GM21381 (cell line): ENCODE data around the gene LGALS1.
"Not testable (repeated sequence)": the region's sequence is repeated elsewhere in the genome, so short reads cannot be mapped to it uniquely, and the experiment has no call there.

Source experiments
- ATAC-seq: cut with Tn5 transposase; IDR thresholded peaks from one replicate; pipeline ENCODE4 v1.9.1; 2021; ENCODE audit warnings: mild to moderate bottlenecking, moderate library complexity; ENCODE audit not compliant: unreplicated experiment

The LGALS1 gene

DNA sequence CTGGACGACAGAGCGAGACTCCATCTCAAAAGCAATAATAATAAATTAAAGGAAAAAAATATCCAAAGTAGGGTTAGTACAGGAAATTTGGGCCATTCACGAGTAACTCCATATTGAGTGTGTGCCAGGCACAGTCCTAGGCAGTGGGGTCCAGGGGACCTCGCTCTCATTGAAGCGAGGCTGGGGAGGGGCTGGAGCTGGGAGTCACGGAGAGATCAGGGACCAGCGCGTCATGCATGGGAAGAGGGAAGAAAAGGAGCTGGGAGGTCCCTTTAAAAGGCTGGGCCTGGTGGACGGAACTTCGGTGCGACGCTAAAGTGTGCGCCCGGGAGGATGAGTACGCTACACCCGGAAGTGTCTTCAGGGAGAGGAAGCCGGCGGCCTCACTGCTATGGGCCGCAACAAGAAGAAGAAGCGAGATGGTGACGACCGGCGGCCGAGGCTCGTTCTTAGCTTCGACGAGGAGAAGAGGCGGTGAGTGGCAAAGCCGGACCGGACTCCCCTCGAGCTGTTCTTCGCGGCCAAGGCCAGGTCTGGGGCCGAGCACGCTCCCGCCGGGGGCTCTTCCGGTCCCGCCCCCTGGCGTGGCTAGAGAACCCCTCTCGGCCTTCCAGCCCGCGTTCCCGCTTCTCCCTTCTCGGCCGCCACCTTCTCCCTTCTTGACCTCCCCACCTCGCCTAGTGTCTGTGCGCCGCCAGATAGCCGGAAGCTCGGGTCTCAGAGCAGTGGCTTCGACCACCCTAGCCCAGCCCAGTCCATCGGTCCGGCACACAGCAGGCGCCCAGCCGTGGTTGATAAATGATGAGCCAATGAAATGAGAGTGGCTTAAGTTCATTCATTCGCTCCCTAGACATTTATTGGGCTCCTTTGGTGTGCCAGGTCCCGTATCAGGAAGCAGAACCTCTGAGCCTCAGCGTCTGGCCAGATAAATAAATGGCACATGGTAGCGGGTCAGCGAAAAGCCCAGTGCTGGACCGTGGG is 10.9 kb downstream of the LGALS1 start, which contains the start of gene NOL12:
NOL12 (plus strand) TSS at position 342 of the 981 bp plus-strand sequence; CDS start at position 392, 50 bp downstream.
- peak; percentile 78 for ATAC-seq

DNA sequence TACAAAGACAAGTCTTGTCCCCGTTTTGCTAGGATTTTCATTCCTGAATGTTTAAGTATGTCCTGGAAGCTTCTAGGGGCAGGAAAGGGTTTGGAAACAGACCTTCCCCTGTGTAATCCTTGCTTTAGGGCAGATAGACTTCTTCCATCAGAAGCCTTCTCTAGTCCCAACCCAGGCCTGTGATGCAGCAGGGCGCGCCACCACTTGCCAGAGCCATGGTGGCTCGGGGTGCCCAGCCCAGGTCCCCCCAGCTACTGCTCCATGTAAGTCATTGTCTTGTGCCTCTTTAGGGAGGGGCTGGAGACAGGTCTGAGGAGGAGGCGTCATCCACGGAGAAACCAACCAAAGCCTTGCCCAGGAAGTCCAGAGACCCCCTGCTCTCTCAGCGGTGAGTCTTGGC is 15.0 kb downstream of the LGALS1 start:
- no peak for ATAC-seq

DNA sequence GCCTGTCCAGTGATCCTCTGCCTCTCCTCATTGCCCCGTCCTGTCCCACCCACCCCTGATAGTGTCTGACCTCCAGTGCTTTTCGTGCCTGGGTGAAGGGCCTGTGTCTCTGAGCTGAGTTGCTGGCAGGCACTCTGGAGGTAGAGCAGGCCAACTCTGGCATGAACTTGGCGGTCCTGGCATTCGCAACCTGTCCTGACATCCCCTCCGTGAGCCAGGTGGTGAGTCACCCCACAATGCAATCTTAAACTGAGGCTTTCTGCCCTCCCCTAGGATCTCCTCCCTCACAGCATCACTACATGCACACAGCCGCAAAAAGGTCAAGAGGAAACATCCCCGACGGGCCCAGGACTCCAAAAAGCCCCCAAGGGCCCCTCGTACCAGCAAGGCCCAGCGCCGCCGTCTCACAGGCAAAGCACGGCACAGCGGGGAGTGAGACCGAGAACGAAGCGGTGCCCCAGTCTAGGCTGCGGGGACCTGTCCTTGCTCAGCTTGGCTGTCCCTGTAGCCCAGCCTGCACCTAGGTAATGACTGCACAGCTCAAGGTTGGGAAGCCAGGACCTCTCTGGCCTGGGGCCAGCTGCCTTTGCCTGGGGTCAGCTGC is 15.6 kb downstream of the LGALS1 start:
- ATAC-seq = no peak

DNA sequence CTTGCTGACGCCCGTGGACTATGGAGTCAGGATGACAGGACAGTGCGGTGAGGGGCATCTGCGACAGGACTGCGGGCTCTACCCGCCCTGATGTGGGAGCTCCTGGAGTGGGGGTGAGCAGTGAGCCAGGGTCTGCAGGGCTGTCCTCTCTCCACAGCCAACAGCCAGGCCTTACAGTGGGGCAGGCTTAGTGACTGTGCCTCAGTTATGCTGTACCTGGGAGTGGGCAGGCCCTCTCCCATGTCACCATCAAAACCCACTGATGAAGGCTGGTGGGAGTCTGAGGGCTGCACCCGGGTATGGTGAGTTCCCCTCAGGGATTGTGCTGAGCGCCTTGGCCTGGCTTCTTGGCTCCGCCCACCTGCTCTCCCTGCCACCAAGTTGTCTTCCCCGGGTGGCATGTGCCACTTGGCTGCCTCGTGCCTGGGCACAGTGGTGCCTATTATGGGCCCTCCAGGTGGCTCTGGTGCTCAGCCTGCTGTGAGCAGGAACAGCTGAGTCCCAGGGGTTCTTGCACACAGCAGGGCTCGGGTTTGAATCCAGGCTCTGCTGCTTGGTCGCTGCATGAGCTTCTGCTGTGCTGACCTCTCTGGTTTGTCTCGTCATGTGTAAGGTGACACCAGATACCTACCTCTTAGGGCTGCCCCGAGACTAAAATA is 17.3 kb downstream of the LGALS1 start:
- no peak for ATAC-seq

DNA sequence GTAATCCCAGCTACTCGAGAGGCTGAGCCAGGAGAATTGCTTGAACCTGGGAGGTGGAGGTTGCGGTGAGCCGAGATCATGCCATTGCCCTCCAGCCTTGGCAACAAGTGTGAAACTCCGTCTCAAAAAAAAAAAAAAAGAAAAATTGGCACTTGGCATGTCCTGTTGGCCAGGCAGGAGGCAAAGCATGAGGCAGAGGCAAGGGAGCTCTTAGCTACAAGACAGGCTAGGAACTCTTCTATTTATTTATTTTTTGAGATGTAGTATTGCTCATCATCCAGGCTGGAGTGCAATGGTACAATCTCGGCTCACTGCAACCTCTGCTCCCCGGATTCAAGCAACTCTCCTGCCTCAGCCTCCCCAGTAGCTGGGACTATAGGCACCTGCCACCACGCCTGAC is 18.7 kb downstream of the LGALS1 start:
- not testable (repeated sequence) for ATAC-seq

DNA sequence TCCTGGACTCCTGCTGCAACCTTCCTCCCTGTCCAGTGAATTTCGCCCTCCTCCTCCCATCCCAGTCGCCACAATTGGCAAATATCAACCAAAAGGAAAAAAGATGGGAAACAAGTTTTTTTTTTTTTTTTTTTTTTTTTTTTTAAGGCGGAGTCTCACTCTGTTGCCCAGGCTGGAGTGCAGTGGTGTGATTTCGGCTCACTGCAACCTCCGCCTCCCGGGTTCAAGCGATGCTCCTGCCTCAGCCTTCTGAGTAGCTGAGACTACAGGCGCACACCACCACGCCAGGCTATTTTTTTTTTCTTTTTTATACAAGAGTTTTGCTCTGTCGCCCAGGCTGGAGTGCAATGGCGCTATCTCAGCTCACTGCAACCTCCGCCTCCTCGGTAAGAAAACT is 20.8 kb downstream of the LGALS1 start:
- ATAC-seq = not testable (repeated sequence)

DNA sequence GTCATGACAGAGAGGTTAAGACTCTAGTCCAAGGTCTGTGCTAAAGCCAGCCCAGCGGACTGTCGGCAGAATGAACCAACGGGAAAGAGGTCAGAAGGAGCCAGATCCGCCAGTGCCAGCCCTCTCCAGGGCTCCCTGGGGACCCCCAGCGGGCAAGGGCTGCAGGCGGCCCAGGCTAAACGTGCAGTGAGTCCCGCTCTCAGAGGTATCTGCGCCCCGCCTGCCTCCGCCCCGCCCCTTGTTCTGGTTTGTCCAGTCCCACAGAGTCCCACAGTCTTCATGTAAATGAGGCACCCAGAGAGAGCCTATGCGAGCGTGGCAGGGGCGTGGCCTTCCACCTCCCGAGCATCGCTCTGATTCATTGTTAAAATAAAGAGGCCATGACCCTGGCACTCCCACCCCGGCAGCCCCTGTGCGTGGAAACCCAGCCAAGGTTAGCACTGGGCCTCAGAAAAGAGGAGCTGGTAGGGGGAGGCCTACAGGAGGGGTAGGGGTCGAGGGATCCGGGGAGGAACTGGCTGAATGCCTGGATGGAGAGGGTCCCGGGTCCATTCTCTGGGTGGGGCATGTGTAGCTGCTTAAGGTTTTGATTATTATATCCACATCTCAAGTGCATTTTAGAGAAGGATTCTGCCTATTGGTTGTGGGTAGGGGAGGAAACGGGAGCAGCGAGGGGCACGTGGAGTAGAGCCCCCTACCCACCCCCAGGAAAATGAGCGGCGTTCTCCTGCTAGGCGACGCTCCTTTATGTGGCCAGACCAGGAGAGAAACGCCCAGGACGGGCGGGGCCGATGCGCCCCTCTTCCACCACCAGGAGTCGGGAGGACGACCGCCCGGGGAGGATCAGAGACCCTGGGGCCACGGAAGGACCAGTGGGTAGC is 21.5 kb downstream of the LGALS1 start, which contains the start of gene TRIOBP:
TRIOBP (plus strand) TSS at position 392 of the 881 bp plus-strand sequence. CDS start 4,318 bp downstream, outside the sequence.
- ATAC-seq = peak; percentile 80

DNA sequence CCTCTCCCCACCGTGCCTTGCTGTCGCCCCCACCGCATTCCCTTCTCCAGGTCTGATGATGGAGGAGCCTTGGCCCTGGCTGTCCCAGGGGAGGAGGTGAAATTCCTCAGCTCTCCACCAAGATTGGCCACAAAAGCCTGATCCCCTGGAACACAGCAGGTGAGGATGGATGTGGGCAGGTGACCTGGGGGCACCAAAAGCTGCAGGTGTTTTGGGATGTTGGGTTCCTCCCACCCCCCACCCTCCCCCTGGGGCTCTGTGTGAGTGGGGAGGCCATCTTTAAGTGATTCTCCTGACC is 22.1 kb downstream of the LGALS1 start:
- no peak for ATAC-seq

DNA sequence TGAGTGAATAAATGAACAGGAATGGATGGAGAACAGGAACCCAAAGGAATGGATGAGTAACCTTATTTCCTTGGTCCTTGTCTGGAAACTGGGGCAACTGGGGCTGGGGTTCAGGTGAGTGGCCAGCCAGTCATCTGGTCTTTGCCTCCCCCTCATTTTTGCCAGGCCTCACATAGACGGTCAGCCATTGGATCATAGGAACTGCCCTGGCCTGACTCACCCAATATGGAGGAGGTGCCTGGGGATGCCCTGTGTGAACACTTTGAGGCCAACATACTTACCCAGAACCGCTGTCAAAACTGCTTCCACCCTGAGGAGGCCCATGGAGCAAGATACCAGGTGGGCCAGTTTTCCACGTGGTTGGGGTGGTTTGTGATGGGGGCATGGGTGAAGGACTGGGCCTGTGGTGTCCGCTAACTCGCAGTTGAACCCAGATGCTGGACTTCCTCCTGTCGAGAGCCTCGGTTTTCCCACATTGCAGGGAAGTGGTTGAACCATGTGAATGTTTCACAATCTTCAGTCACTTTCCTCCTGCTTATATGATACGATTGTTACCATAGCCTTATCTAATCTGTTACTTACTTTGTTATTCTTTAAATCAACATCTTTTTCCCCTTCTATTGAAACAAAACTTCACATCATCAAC is 25.8 kb downstream of the LGALS1 start:
- no peak for ATAC-seq

DNA sequence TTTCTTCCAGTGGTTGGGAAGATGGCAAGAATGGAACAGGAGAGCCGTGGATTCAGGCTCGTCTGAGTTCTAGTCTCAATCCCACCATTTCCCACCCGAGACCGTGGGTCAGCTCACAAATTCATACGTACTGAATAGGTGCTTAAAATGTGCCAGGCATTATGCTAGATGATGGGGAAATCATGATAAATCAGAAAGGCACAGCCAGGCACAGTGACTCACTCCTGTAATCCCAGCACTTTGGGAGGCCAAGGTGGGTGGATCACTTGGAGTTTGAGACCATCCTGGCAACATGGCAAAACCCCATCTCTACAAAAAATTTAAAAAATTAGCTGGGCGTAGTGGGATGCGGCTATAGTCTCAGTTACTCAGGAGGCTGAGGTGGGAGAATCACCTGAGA is 28.5 kb downstream of the LGALS1 start:
- ATAC-seq = no peak

DNA sequence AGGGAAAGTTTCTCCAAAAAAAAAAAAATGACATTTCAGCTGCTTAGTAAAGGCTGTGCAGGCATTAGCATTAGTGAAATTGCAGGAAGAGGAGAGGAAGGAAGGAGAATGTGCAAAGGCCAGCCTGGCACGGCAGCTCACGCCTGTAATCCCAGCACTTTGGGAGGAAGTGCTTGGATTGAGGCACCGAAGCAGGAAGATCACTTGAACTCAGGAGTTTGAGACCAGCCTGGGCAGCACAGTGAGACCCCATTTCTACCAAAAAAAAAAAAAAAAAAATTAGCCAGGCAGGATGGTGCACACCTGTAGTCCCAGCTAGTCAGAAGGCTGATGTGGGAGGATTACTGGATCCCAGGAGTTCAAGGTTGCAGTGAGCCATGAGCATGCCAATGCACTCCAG is 29.2 kb downstream of the LGALS1 start:
- ATAC-seq = no peak

DNA sequence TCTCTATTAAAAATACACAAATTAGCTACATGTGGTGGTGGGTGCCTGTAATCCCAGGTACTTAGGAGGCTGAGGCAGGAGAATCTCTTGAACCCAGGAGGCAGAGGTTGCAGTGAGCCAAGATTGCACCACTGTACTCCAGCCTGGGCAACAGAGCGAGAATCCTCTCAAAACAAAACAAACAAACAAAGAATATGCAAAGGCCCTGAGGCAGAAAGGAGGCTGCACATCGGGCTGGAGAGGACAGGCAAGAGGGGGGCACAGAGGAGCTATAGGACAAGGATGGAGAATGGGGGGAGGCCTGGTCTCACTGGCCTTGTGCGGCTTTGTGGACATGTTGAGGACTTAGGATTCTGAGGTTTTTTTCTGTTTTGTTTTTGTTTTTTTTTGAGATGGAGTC is 29.8 kb downstream of the LGALS1 start:
- no peak for ATAC-seq

DNA sequence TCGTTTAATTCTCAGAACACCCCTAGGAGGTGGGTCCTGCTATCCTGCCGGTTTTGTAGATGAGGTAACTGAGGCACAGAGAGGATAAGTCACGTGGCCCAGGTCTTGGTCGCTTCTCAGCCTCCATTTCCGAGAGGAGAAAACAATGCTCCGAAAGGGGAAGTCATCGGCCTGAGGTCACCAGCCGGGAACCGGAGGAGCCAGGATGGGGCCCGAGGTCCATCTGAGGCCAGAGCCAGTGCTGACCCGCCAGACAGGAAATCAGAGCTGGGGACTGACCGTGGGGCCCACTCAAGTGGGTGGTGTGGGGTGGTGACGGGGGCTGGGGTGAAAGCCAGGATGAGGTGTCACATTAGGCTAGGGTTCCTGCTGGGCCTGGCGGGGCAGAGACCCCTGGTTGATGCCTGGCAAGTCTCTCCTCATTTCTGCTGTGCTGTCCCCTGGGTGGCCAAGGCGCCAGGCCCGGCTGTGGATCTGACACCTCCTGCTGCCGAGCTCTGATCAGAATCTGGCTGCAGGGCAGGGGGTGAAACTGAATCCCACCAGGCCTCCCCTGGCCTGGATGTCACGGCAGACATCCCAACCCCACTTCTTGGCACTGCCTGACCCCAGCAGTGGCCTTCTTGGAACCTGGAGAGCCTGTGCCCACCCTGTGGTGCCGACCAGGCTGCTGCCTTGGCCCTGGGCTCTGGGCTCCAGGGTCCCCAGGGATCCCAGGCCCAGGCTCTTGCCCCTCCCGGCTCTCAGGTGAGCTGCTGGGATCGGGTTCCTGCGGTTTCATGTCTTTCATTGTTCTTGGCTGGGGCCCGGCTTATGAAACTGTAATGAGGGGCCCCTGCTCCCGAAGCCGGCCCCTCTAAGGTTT is 33.4 kb downstream of the LGALS1 start:
- no peak for ATAC-seq

DNA sequence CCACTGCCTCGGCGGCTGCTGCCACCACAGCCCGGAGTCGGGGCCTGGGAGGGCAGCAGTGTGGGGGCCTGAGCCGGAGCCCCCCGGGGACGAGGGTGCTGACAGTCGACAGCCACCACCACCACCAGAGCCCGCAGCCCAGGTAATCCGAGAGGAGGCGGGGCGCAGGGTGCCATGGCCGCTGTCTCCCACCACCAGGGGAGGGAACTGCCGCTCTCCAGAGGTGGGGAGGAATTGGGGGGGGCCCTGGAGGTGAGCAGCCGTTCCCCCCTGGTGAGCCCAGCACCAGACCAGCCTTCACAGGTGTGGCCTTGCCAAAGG is 34.0 kb downstream of the LGALS1 start:
- no peak for ATAC-seq

DNA sequence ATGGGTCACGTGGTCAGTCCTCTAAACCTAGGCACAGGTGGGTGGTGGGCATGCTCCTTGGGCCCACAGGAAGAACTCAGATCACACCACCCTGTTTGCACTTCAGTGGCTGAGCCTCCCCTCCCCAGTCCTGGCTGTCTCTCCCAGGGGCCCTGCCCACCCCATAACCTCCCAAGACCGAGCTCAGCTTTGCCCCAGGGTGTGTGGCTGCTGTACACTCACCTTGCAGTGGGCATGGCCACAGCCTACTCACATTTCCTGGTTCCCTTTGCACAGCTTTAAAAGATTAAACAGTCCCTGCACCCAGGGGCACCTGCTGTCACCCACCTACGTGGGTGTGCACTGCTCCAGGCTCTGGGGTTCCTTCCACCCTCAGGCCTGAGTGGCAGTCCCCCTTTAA is 35.2 kb downstream of the LGALS1 start:
- ATAC-seq = no peak

DNA sequence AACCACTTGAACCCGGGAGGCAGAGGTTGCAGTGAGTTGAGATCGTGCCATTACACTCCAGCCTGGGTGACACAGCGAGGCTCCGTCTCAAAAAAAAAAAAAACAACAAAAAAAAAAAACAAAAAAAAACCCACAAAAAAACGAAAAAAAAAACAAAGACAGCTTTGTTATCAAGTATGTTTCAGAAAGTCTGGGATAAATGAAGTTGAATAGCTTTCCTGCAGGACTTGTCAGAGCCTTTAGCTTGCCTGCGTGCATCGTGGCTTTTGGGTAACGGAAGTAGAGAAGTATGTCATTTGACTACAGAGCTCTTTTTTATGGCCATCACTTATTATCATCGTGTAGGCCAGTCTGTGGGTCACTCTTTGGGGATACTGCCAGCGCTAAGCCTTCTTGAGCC is 36.1 kb downstream of the LGALS1 start:
- ATAC-seq = no peak

DNA sequence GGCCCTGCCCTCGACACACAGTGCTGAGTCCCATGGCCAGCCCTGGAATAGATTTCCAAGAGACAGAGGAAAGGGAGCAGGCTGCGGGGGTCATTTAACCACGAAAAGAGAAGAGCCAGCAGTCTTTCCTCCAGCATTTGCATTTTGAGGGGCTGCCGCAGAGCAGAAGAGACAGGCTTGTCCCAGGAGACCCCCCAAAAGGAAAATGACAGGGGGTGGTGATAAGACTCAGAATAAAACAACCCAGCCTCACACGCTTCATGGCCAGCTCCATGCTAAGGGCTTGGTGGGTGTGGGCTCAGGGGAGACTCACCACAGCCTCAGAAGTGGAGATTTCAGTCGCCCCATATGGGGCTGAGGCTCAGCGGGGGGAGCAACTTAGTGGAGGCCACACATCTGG is 38.3 kb downstream of the LGALS1 start:
- no peak for ATAC-seq

DNA sequence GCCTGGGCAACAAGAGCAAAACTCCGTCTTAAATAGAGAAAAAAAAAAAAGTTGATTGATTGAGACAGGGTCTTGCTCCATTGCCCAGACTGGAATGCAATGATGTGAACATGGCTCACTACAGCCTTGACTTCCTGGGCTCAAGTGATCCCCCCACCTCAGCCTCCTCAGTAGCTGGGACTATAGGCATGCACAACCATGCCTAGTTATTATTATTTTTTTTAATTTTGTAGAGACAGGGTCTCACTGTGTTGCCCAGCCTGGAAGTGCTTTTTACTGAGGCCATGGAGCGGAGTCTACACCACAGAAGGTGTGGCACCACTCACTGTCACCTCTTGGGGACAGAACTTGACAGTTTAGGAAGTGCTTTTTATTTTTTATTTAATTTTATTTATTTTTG is 39.2 kb downstream of the LGALS1 start:
- ATAC-seq = no peak

DNA sequence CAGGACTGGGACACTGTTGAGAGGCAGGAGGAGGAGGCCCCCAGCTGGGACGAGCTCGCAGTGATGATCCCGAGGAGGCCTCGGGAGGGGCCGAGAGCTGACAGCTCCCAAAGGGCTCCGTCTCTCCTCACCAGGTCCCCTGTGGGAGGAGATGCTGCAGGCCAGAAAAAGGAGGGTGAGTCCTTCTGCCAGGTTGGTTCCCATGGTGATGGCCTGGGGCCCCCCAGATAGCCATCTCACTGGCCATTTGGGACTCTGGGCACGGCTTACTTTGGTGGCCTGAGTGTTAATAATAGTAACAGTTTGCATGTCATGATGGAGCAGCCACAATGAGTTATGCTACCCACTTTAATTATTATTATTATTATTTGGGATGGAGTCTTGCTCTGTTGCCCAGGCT is 40.3 kb downstream of the LGALS1 start:
- no peak for ATAC-seq
